Hypothalamus (tissue), 51 donors: ENCODE data around the gene MAD2L1BP.
"Not testable (repeated sequence)": the region's sequence is repeated elsewhere in the genome, so short reads cannot be mapped to it uniquely, and the experiment has no call there.

Experiments used
- DNase-seq, 51 donors: peaks; one replicate each; lab custom pipeline; 2025; lab: John Stamatoyannopoulos, UW

MAD2L1BP gene

GRCh38 chr6:43625393-43625992 lies 10.1 kb upstream of the MAD2L1BP start:
- no peak for DNase-seq

DNA sequence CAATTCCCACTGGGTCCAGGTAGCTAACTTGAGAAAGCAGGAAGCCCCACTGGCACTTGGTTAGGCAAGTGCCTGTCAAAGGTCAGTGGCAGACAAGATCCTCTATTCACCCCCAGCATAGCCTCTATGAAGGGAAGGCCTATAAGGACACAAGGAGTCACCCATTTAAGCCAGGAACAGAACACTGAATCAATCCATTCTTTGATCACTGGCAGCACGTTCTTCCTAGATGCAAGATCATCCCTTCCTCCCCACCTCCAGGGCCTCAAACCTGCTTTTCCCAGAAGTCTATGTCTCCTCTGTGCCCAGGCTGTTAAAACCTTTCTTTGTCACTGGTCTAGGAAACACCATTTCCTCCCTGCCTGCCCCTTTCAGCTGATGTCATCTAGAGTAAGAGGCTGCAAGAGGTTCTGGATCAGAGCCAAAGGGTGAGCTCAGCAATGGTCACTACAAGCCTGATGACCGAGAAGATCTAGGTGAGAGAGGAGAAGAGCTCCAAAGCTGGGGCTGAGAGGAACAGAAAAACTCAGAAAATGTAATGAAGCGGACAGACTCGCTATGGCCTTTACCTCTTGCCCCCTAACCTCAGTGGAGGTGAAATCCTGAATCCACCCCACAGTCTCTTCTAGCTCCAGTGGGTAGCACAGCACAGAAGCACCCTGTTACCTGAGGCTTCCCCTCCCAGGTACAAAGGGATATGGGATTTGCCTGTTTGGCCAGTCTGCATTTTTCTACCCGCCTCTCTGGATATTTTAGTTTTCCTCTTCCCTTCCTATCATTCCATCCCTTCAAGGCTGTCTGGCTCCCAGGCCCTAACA lies 8.4 kb upstream of the MAD2L1BP start:
- peak in 19 of 51 donors; percentile 4 to 68 (median 19) for DNase-seq

GRCh38 chr6:43628393-43629103 lies 7.1 kb upstream of the MAD2L1BP start:
- DNase-seq = peak in 17 of 51 donors; percentile 13 to 60 (median 35)

DNA sequence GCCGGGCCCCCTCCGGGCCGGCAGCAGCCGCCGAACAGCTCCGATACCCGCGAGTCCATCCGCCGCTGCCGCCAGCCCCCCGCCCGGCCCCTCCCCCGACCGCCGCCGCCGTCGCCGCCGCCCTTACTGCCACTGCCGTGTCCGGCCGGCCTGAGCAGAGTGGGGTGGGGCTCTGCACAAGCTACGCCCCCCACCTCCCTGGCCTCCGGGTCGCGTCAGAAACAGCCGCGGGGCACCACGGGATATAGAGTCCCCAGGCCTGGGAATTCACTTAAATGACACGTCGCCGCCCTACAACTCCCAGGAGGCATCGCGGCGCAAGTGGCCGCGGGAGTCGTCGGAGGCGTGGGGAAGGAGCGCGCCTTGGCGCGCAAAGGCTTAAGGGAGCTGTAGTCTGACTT lies 6.5 kb upstream of the MAD2L1BP start, which contains the start of gene GTPBP2:
Gene GTPBP2 (minus strand): TSS at position 161 of the 401 bp plus-strand sequence. CDS start 102 bp downstream, at position 59.
- DNase-seq = peak; percentile 73 to 100 (median 98)

DNA sequence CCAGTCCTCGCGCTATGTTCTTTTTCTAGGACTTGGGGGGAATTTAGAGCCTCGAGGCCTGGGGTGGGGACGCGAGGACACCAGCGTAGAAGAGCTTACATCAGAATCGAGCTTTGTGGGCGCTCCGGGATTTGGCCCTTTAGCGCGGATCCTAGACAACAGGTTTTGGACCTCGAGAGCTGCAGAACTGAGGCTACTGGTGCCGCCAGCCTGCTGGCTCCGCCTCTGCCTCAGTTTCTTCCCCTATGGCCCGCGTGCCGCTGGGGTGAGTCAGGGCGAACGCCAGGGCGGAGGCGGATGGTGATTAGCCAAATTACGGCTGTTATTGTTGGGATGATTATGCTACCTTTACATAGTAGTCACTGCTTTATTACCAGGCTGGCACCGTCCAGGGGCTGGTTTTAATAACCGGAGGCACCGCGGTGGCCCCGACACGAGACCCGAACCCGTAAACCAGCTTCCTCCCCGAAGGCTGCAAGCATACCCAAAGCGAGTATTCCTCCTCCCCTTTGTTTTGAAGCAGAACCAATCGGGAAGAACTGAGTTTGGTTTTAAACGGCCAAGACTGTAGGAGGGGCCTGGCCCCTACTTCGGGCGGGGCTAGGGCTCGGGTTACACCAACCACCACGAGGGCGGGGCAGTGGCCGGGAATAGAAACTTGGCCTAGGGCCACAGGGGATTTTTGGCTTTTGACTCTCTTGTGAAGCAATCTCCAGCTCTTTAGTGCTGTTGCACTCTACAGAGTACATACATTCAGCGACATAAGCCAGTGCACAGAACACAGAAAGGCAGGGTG lies 5.9 kb upstream of the MAD2L1BP start:
- DNase-seq = peak in 50 of 51 donors; percentile 39 to 90 (median 74)

DNA sequence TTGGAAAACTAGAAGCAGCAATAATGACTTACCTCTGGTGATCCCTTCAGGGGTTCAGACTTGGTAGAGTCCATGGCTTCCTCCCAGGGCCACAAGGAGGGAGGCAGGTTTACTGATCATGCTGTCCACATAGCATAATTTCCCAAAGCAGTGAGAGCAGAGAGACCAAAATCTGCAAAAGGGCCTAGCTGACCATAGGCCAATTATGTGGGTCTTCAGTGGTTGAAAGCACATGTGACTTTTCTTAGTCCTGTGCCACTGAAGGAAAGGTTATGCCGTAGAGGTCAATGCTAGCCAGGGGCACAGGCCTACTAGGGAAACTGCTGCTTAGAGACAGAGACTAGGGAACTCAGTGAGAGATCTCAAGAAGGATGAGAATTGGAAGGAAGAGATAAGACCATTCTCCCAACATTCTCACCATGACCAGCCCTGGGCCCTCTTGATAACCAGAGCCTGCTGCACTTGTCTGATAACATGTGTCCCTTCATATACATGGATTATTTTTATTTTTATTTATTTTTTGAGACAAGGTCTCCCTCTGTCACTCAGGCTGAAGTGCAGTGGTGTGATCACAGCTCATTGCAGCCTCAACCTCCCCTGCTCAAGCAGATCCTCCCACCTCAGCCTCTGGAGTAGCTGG lies 4.5 kb upstream of the MAD2L1BP start:
- no peak for DNase-seq

- not testable (repeated sequence) for DNase-seq
Observed at GRCh38 chr6:43633002-43633401, 2.6 kb upstream of the MAD2L1BP start.

DNA sequence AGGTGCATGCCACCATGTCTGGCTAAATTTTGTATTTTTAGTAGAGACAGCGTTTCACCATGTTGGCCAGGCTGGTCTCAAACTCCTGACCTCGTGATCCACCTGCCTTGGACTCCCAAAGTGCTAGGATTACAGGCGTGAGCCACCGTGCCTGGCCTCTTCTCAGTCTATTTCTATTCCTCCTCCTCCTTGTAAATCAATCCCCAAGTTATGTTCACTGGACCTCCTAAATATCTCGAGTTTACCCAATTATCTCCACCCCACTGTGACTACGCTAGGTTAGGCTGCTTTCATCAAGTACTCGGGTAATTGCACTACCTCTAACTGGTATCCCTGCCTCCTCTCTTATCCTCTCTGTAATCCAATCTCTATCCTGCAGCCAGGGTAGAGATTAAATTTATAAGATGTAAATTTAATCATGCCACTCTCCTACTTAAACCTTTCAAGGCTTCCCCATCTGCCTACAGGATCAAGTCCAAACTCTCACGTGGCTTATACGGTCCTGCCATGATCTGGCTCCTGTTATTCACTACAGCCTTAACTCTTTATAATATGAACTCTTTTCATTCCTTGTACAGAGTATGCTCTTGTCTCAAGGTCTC lies 837 bp upstream of the MAD2L1BP start:
- no peak for DNase-seq

- DNase-seq = peak in 1 of 51 donors; percentile 35
Observed at GRCh38 chr6:43636308-43636659, 644 bp downstream of the MAD2L1BP start.

- no peak for DNase-seq
Observed at GRCh38 chr6:43639984-43640800, 4.6 kb downstream of the MAD2L1BP start.

DNA sequence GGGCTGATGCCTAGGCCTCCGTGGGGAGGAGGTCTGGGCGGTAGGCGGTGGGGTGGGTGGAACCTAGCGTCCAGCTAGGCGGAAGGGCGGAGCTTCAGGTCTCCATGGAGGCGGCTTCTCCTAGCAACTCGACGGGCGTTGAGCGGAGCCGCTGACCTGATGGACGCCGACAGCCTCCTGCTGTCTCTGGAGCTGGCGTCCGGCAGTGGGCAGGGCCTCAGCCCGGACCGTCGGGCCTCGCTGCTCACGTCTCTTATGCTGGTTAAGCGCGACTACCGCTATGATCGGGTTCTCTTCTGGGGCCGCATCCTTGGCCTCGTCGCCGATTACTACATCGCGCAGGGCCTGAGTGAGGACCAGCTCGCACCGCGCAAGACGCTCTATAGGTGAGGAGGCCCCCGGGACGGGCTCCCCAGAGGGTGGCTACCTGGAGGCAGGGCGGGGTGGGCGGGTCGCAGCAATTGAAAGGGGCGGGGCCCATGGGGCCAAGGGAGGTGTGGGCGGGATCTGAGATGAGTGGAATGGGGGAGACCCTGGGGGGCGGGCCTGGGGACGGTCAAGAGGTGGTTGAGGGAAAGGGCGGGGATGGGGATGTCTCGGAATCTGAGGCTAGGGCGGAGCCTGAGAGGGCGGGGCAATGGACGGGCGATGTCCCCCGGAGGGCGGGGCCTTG lies 9.4 kb downstream of the MAD2L1BP start, which contains the start of gene RSPH9:
Gene RSPH9 (plus strand): TSS at position 97 of the 673 bp plus-strand sequence. CDS start 63 bp downstream, at position 160.
- peak in 21 of 51 donors; percentile 10 to 52 (median 26) for DNase-seq

- peak in 1 of 51 donors; percentile 8 for DNase-seq
Observed at GRCh38 chr6:43645613-43645964, 9.9 kb downstream of the MAD2L1BP start.

GRCh38 chr6:43647613-43648012 lies 12.0 kb downstream of the MAD2L1BP start:
- DNase-seq = no peak

DNA sequence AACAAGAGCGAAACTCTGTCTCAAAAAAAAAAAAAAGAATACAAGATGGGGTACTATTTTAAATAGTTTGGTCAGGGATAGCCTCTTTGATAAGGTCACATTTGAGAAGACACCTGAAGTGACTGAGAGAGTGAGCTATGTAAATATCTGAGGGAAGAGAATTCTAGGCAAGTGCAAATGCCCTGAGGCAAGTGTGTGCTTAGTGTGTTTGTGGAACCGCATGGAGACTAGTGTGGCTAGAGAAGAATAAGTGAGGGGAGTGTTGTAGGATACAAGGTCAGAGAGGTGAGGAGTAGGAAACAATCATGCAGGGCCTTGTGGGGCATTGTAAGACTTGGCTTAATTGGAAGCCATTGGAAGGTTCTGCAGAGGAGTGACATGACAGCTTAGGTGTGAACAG lies 12.6 kb downstream of the MAD2L1BP start:
- no peak for DNase-seq

DNA sequence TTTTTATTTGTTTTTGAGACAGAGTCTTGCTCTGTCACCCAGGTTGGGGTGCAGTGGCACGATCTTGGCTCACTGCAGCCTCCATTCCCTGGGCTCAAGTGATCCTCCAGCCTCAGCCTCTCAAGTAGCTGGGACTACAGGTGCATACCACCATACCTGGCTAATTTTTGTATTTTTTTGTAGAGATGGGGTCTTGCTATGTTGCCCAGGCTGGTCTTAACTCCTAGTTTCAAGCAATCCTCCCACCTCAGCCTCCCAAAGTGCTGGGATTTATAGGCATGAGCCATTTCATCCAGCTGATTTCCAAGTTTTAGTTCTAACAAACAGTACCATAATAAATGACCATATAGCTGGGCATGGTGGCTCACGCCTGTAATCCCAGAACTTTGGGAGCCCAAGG lies 17.2 kb downstream of the MAD2L1BP start:
- DNase-seq = not testable (repeated sequence)

- no peak for DNase-seq
Observed at GRCh38 chr6:43657221-43657802, 21.7 kb downstream of the MAD2L1BP start.

GRCh38 chr6:43658161-43658560 lies 22.5 kb downstream of the MAD2L1BP start:
- no peak for DNase-seq

DNA sequence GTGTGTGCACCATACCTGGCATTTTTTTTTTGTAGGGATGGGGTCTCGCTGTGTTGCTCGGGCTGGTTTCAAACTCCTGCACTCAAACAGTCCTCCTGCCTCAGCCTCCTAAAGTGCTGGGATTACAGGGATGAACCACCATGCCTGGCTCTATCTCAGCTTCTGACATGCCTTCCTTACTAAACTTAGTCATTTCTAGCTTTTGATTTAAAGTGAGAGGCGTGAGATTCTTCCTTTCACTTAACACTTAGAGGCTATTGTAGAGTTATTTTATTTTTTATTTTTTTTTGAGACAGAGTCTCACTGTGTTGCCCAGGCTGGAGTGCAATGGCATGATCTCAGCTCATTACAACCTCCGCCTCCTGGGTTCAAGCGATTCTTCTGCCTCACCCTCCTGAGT lies 27.3 kb downstream of the MAD2L1BP start:
- DNase-seq = not testable (repeated sequence)
